ENCODE data around the gene SEL1L3. TPM values are rescaled to one million over a fixed set of nuclear protein-coding genes. Genes with fewer than 3 reads are reported as not detected.

The SEL1L3 gene
- total RNA-seq, 2 donors from 2014 or later, result 9.5 to 9.7 TPM

DNA sequence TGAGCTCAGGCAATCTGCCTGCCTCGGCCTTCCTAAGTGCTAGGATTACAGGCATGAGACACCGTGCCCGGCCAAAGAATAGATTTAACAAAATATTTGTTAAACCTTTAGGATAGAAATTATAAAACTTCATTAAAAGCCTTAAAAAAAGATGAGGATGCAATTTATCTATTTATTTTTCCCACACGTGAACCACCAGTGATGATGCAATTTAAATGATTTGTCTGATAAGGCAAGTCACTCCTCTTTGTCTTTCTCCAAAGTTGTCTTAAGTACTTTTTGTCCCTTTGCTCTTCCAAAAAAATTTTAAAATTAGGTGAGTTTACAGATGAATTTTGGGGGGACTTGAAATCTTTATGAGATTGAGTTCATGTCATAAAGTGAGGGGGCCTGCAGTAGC, 149.0 kb downstream of the SEL1L3 start:
- intact Hi-C loops (cut with DNase I), result no loop called here
- no peak for DNase-seq (ENCODE audit: low spot score)

GRCh38 chr4:25712611-25713010, 150.2 kb downstream of the SEL1L3 start:
- intact Hi-C loops (cut with DNase I), result no loop called here
- no peak for DNase-seq (ENCODE audit: low spot score)

- intact Hi-C loops (cut with DNase I), result no loop called here
- DNase-seq (ENCODE audit: low spot score), result no peak
Measured at GRCh38 chr4:25710637-25711036, 152.2 kb downstream of the SEL1L3 start.

- DNase-seq (ENCODE audit: low spot score), result no peak
- intact Hi-C loops (cut with DNase I), result no loop called here
Measured at GRCh38 chr4:25704516-25704915, 158.3 kb downstream of the SEL1L3 start.

DNA sequence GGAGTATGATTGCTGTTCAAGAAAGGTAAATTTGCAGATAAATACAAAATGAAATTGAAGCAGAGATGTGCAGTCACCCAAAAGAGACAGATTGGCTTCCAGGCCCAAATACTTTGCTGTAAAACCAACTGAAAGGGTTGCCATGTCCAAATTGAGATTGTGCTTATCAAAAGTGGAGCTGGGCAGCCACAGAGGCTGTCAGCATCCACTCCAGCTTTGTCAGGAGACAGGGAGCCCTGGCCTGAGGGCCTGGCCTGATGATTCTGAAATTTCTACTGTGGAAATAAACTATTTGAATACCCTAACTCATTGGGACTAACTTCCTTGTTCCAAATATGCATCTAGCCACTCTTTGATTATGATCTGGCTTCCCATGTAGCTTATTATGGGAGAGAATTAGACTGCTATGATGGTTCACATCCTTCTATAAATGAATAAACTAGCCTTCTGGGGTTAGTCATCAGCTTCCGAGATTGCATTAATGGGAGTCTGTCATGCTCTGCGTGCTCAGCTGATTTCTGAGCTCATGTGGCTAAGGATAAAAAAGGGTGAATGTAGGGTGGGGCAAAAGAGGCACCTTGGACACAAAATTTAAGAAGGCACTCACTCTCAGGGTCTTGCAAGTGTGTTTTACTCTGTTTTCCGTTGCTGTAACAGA, 158.9 kb downstream of the SEL1L3 start:
- DNase-seq (ENCODE audit: low spot score), result no peak

DNA sequence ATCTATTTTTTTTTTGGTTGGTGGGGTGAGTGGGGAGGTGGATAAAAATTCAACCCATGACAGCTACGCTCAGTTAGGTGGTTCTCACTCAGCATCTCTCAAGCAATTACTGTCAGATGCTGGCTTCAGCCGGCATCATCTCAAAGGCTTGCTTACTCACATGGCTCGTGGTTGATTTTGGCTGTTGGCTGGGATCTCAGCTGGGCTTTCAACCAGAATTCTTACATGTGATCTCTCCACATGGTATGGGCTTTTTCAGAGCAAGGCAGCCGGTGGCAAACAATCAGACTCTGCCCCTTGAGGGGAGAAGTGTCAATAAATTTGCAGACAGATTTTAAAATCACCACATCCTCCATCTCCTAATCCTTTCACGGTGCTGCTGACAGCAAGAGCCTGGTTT, 159.9 kb downstream of the SEL1L3 start:
- no peak for DNase-seq (ENCODE audit: low spot score)
- intact Hi-C loops (cut with DNase I), result no loop called here

More for the DNA sequence above, 158.9 kb downstream of the SEL1L3 start:
- intact Hi-C loops (cut with DNase I), result no loop called here

GRCh38 chr4:25700661-25701060, 162.1 kb downstream of the SEL1L3 start:
- intact Hi-C loops (cut with DNase I), result no loop called here
- no peak for DNase-seq (ENCODE audit: low spot score)

DNA sequence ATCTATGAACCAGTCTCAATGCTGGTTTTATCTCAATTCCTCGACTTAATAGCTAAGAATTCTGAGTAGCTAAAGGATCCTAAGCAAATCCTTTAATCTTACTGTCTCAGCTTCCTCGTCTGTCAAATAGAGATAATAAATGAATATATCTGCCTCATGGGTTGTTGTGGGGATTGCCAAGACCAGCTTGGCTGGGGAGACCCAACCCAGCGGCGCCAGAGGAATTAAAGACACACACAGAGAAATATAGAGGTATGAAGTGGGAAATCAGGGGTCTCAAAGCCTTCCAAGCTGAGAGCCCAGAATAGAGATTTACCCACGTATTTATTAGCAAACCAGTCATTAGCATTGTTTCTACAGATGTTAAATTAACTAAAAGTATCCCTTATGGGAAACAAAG, 165.3 kb downstream of the SEL1L3 start:
- DNase-seq (ENCODE audit: low spot score), result no peak
- intact Hi-C loops (cut with DNase I), result no loop called here

Other genes starting within 250 kb of the SEL1L3 start
- under 1 TPM in 1 of 2 donors, not detected in 1; 0.19 TPM for gene SLC34A2, start 207.1 kb downstream of the SEL1L3 start, total RNA-seq
- 10 to 100 TPM; 19.5 to 22.8 TPM for gene SMIM20, start 51.2 kb upstream of the SEL1L3 start, total RNA-seq

Measured in posterior vena cava (tissue), 2 donors.